Measurements from ENCODE around the gene SDHC.

GRCh38 chr1:161313554-161314200 is 504 bp upstream of the SDHC start:
- TF ChIP-seq BCL11A (IDR thresholded peaks at IDR 0.05; ENCODE audit: low read depth in 2 of 2, low read length in 2 of 2) (no peak), CTCF (IDR thresholded peaks at IDR 0.05; ENCODE audit: control extremely low read depth in 1 of 3, insufficient read depth in 1 of 3, low read depth in 1 of 3, low read length in 3 of 3) (no peak), ATF2 (IDR thresholded peaks at IDR 0.05; ENCODE audit: low read length) (no peak), RFX5 (IDR thresholded peaks at IDR 0.05; ENCODE audit: borderline replicate concordance, low read depth, low read length) (no peak), EGR1 (IDR thresholded peaks at IDR 0.05; ENCODE audit: borderline replicate concordance, low read depth, low read length) (no peak), POLR2AphosphoS5 (IDR thresholded peaks at IDR 0.05; ENCODE audit: low read depth, low read length) (no peak), POLR2A (IDR thresholded peaks at IDR 0.05; ENCODE audit: control extremely low read depth in 1 of 2, low read depth in 2 of 2, low read length in 2 of 2) (no peak)

Data from H1 (cell line).